HG03108 (cell line): Measurements from ENCODE around the gene PKP4.

Experiments used
- ATAC-seq: cut with Tn5 transposase; IDR thresholded peaks from one replicate; pipeline ENCODE4 v1.9.1; 2021; ENCODE audit warnings: moderate library complexity; ENCODE audit not compliant: unreplicated experiment

PKP4 gene

DNA sequence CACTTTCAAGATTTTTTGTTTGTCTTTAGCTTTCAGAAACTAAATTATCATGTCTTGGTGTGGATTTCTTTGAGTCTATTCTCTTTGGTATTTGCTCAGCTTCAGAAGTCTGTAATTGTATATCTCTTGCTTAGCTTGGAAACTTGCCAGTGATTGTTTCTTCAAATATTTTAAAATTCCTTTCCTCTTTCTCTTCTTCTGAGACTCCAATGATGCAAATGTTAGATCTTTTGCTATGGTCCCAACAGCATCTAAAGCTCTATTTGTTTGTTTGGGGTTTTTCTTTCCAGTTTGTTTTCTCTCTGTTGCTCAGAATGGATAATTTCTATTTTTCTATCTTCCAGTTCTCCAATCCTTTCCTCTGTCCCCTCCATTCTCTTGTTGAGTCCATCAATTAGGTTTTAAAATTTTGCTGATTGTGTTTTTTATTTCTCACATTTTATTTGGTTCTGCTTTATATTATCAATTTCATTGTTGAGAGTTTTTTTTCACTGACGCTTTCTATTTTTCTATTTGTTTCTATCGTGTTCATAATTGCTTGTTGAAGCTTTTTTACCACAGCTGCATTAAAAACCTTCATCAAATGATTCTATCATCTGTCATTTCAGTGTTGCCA is 256.9 kb downstream of the PKP4 start:
- no peak for ATAC-seq

DNA sequence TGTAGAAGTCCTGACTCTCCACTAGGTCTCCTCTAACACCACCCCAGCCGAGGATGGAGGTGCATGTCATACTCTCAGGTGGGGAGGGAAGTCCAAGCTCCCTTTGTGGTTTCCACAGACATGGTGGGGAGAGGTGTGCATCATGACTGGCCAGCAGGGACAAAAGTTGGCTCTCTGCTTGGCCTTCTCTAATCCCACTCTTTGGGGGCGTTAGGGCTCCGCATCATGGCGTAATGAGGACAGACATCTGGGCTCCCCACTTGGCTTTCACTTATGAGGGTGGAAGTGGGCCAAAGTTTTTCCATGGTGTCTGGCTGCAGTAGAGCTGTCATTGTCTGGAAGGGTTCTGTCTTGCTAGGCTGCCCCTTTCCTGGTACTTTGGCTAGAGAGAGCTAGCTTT is 257.7 kb downstream of the PKP4 start:
- ATAC-seq = no peak

DNA sequence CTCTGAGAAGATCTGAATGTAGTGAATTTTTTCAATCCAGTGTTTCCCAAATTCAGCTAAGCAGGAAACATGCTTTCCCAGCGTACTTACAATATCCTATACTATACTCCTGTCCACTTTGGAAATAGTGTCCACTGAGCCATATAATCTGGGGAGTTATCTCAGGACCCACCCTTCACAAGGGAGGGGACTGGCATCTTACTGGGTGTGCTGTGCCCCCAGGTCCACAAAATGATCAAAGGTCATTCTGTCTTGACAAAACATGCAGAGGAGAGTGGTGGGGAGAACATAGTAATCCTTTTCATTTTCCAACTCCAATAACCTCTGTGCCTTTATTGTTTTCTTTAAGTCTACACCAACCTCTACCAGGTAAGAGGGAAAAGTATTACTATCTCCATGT is 258.6 kb downstream of the PKP4 start:
- ATAC-seq = no peak

DNA sequence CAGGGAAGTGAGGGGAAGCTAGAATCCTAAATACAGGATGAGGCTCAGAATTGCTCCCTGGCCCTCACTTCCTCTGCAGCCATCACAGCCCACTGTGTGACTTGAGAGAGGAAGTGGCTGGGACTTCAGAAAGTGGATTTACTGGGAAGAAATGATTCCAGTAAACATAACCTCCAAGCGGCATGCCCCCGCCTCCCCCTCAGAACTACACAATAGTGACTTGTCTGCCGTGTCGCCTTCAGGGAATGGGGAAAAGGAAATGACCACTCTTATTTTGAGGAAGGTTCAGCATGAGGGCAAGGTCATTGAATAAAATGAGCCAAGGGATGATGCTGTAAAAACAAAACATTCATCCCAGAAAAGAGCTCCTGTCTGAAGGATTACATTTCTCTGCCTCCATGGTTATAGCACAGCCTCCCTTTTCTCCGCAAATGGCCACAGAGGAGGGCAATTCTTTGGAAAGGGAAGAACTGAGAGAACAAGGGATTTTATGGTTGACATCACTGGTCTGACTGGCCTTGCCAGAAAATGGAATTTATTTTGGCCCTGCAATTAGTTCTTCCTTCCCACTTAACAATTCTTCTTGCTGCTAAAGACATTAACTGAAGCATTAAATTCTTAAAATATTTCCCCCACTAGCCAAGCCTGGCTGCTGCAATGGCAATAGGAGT is 259.5 kb downstream of the PKP4 start:
- ATAC-seq = no peak

DNA sequence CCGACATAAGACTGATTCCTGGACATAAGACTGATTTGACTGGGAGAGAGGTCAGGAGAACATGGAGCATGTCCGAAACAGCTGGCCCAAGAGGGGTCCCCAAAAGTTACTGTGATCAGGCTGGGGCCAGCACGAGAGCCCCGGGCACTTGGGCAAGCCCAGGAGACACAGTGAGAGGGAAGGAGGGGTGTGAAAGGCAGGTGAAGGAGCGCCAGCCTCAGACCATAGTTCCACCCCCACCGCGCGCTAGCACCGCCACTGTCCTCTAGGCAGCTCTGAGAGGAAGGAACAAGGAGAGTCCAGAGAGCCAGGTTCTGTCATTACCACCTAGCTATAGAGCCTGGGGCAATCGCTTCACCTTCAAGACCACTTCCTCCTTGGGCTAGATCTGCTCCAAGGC is 260.2 kb downstream of the PKP4 start:
- no peak for ATAC-seq

DNA sequence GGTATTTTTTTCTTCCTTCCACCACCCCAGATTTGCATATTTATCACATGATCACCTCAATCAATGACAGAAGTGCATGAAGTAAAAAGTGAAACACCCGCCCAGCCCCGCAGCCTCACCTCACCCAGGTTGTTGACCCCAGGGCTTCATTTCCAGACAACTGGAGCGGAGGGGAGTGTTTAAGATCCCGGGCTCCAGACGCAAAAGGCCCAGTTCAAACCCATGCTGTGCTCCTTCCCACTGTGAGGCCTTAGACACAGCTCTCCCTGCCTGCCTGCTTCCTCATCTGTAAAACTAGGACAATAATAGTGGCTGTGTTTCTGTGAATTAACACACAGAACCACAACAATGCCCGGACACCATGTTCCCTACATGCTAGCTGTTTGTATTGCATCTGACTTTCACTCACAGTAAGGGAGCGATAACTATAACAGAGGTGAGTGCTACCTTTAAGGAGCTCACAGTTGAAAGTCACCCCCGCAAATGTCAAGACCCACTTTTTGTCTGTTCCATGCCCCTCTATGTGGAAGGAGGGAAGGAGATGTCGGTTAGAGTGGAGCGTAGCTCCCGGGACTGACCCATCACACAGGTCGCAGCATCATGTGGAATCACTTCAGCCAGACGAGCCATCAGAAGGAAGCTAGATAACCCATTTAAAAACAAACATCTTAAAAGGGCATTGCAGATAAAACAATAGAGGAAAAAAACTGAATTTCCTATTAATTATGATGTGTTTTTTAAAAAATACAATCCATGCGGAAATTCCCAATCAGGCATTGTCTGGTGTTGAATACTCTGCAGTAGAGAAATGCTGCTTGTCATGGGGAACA is 260.8 kb downstream of the PKP4 start:
- ATAC-seq = no peak

DNA sequence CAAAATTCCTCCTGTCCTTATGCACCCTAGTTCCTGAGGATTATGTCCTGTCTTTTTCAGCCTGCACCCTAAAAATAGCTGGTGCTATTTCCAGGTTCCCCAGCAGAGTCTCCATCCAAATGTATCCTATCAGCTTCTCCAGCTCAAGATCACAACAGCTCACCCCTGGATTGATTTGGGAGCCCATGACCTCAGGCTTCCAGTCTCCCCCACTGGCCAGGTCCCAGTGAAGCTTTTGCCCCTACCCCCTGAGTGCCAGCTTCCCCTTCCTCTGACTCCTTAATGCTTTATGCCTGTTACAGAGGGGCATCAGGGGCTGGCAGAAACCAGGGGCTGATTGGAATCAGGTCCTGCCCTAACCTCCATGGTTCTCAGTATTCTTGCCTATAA is 261.4 kb downstream of the PKP4 start:
- ATAC-seq = no peak

DNA sequence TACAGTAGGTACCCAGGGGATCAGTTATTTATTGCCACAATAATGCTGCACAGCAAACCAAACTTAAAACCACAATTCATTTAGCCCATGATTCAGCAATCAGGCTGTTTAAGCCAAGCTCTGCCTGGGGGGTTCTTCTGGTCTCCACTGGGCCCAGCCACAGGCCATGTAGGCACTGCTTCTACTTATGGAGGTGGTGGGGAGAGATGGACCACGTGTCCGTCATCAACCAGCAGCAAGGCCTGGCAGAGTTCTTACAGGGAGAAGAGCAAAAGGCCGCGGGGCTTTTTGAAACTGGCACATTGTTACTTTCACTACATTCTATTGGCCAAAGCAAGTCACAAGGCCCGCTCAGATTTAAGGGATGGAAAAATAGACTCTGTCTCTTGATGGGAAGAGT is 262.1 kb downstream of the PKP4 start:
- no peak for ATAC-seq

DNA sequence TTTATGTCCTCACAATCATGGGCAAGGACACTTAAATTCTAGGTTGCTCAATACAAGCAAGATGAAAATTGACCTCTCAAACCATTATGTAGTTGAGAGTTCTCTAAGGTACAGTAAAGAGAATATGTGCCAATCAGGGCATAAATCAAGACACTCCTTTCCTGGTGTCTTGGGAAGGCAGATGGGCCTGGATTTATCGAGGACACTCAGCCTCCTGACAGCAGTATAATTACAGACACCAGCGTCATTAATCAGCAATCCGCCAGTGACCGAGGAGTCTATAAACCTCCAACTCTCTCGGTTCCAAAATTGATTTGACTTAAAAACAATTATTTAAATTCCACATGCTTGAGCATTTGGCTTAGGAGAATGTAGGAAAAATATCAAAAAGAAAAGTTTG is 262.7 kb downstream of the PKP4 start:
- ATAC-seq = no peak

DNA sequence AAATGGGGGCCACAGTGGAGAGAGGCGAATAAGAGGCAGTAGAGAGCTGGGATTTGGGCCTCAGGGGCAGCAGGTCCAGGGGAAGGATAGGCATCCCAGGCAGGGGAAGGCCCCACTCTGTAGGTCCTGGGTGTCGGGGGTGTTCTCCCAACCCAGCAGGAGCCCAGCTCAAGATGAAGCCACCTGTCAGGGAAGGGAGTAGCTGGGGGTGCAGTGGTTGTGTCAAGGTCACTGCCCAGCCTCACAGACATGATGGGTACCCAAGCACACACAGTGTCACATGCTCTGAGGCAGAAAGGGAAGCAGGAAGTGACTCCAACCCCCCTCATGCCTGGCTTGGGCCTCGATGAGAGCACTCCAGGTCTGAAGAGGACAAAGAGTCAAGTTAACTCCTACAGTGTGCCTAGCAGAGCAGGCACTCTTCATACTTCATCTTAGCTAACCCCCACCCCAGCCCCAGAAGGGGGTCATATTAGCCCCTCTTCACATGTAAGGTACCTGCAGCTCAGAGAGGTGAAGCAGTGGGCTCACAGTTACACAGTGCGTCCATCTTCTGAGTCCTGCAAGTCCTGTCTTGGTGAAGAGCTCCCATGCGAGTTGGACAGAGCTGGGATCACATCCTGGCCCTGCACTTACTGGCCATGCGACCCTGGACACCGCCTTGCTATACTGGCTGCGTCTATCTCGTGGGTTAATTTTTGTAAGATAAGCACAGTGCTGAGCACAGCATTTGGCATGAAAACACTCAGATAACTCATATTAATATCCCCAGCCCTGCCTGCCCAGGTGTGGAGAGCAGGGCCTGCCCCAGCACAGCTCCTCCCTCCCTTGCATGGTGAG is 265.7 kb downstream of the PKP4 start:
- ATAC-seq = no peak

DNA sequence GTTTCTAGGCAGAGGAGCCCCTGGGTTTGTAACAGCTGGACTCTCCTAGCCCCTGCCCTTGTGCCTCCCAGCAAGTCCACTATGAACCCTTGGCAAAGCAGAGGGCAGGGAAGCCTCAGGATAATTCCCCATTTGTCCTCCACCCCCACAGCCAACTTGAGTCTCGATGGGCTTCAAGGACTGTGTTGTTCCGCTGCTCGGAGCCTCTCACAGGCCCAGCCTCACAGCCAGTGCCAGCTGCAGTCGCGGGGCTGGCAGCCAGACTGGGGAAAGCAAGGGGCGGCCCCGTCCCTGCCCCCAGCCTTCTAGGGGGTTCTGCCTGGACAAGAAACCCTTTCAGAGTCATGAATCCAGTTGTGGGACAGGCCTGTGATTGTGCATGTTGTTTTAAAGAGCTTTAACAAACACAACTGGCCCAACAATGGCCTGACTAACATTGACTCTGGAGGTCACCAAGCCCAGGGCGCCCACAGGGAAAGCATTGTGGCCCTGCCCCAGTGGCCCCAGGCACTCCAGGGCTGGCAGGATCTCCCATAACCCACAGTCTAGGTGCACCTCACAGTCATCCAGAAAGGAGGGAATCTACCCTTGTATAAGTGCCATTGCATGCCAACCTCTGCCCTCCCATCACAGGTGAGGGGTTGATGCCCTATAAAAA is 266.6 kb downstream of the PKP4 start:
- no peak for ATAC-seq

DNA sequence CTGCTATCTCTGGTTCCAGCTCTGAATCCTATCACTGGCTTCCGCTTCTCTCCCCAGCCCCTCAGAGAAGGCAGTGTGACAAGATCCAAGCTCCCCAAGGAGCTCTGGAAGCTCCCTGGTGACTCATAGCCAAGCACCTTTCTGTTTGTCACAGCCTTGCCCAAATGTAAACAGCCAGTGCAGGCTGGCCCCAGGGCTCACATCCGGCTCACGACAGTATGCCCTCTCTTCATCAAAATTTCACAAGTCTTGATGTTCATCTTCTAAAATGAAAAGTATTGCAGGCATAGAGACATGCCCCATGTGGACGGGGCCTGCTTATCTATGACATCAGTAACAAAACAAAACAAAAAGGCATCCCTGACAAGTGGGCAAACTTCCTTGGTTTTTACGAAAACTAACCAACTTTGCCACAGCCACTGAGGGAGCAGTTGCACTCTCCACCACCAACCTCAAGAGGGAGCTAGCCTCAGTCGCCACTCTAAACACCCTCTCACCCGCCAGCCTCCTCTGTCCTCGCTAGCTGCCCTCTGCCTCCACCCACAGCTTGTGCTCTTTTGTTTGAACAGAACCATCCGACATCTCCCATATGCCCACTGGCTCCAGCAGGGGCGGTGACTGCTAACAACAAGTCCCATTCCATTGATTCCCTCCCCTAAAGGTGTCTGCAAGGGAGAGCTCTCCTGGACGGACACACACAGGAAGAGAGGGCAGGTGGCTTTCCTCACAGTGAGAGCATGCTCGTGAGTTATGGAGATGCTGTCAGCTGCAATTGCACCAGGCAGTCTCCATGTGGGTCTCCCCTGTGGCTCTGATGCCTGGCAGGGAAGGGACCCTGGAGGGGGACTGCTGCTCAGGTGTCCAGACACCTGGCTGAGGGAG is 267.4 kb downstream of the PKP4 start:
- ATAC-seq = no peak

DNA sequence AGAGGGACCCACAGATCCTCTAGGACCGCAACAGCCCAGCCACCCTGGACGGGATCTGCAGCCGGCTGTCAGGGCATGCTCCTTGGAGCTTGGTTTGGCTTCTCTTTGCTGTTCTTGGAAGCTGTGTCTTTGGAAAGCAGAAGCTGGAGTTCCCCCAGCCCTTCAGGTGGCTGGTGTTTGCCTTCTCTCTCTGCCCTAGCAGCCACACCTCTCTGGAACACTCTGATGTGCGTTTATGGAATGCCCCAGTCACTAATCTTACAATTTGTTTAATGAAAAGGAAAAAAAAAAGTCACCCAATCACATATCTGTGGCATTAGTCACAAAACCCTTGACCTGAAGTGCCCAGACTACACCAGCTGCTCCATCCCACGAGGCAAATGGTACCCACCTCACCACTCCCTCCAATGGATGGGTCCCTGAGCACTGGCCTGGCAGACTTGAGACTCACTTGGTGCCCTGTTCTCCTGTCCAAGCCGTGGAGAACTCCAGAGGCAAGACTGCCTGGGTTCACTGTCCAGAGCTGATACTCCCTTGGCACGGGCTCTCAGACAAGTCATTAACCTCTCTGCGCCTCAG is 268.1 kb downstream of the PKP4 start:
- ATAC-seq = no peak

DNA sequence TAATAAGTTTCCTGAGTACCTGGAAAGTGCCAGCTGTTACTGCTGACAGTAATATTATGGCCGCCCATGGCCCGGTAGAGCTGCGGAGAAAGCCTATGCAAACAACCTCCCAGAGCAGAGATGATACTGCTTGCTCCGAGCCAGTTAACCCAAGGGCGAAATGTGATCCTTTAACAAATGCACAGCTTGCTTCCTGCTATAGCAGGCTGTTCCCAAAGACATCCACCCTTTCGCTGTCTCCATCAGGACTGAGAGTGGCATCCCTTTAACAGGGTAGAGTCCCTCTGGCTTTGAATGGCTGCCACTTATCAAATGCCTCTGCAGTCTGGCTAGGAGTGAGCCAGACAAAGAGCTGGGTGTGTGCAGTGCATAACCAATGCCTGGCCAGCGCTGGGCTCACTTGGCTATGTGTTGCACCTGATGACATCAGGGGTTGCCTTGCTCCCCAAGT is 268.7 kb downstream of the PKP4 start:
- ATAC-seq = no peak

DNA sequence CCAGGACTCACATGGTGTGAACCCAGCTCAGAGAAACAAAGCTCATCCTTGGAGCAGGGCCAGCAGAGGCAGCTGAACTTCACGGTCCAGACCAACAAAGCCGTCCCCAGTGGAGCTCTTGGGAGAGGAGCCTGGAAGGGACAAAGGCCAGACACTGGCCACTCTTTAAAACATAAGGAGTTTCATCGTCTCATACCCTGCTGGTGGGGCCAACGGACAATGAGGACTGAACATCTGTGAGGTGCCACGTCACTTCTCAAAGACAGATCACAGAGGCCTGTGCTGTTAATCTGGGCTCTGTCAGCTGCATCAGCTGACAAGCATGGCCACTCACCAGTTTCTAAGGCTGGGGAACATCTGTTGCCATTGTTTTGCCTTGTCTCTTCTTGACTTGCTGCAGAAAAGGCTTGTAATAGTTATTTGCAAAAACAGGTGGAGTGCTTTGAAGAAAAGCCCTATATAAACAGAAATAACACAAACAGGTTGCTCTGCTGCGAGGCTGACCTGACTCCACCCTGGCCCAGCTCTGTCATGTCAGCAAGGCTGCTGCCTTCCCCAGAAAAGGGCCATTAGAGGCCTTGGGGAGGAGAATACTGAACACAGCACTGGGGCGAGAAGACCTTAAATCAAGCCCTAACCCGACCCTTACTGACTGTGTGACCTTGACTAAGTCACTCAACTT is 270.3 kb downstream of the PKP4 start:
- ATAC-seq = no peak

DNA sequence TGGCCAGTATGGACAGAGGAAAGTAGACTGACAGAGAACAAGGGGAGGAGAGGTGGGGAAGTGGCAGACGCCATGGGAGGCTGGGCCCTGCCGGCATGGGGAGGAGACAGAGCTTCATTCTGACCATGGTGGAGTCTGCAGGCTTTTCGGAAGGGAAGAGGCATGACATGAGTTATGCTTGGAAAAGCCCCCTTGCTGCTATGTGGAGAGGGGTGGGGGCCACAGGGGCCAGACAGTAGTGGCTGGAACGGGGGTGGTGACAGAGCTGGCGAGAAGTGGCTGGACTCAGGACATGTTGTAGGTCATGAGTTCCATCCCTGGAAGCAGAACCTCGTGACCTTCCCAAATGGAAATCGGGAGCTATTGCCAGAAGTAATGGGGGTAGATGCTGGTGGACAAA is 271.7 kb downstream of the PKP4 start:
- ATAC-seq = no peak

DNA sequence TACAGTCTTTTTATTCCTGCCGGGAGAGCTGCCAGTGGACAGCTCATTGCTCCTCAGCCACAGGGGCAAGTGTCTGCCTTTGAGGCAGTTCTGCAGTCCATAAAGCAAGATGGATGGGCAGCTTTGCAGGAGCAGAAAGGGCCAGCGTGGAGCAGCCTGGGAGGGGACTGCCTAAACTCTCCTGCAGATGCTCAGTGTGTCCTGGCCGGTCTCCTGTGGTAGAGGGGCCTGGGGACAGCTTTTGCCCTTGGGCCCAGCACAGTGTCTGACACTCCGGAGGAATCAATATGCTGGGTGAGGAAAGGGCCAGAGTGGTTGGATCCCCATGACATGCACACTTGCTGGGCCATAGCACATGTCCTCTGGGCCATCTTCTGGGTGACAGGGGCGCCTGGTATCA is 272.7 kb downstream of the PKP4 start:
- no peak for ATAC-seq

DNA sequence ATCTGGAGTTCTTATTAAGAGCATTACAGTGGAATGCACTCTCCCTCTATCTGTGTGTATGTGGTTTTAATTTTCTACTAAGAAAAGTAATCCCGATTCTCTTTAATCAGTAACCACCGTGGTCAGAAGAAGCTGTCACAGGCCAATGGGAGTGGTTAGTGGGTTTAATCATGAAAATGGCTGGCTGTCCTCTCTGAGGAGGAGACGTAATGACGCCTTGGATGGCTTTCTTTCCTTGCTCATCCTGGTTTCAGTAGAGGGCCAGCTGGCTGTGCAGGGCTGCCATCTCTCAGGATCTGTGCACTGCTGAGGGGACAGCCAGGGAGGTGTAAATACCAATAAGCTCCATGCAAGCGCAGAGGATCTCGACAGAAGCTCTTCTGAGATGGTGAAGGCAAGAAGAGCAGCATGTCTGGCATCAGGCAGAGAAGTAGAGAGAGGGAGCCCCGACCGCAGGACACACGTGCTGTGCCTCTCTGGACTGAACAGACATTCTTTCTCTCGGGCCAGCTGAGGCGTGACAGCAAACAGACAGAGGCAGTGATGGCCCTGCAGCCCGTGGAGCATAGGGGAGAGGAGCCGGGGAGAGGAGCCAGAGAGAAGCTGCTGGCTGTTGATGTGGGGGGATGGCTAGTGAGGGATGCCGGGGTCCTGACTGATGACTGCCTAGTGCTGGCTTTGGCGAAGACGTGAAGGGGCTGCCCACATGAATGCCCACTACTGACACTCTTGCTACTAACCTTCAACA is 273.3 kb downstream of the PKP4 start:
- no peak for ATAC-seq
